HepG2 (cell line): ENCODE results near the gene PIK3CD. TPM values are rescaled to one million over a fixed set of nuclear protein-coding genes. Genes with fewer than 3 reads are reported as not detected.

Source experiments
- DNMT3B ChIP-seq: conservative IDR thresholded peaks from 2 replicates; pipeline ENCODE4 v1.6.1; 2016; ENCODE audit warnings: missing biosample characterization, control low read depth
- GFI1 ChIP-seq: sonication (generic); formaldehyde crosslinking; IDR thresholded peaks from 2 replicates; pipeline ENCODE4 v1.5.0; 2020; ENCODE audit warnings: missing genetic modification reagents, mild to moderate bottlenecking, borderline replicate concordance
- IKZF4 ChIP-seq: sonication (generic); formaldehyde crosslinking; IDR thresholded peaks from 2 replicates; pipeline ENCODE4 v1.5.1; 2020; ENCODE audit warnings: borderline replicate concordance, mild to moderate bottlenecking, low read depth, missing genetic modification reagents; ENCODE audit errors: not compliant biosample characterization
- JUND ChIP-seq: sonication (generic); formaldehyde crosslinking; IDR thresholded peaks from 2 replicates; pipeline ENCODE4 v1.8.0; 2022; ENCODE audit warnings: mild to moderate bottlenecking, missing genetic modification reagents
- NCOA2 ChIP-seq: sonication (generic); formaldehyde crosslinking; IDR thresholded peaks from 2 replicates; pipeline ENCODE4 v1.8.0; 2022; ENCODE audit warnings: inconsistent platforms
- POLR2AphosphoS5 ChIP-seq: IDR thresholded peaks from 2 replicates; pipeline ENCODE4 v1.6.1; 2012; ENCODE audit warnings: low read depth, low read length
- SMYD3 ChIP-seq: sonication (generic); formaldehyde crosslinking; IDR thresholded peaks from 2 replicates; pipeline ENCODE4 v1.8.1; 2023; ENCODE audit warnings: mild to moderate bottlenecking, missing genetic modification reagents
- SOX13 ChIP-seq, 3 experiments: fragments of 450-650 bp in 1 of 3; sonication (generic) in 1 of 3; formaldehyde crosslinking in 1 of 3; IDR thresholded peaks in 2 of 3; conservative IDR thresholded peaks in 1 of 3; 2 replicates each; pipeline versions ENCODE4 v1.5.0 to v1.6.1; 2016 to 2020; ENCODE audit warnings: antibody characterized with exemption in 1 of 3, mild to moderate bottlenecking in 1 of 3, missing compliant biosample characterization in 1 of 3, missing genetic modification reagents in 1 of 3, moderate library complexity in 1 of 3
- SRSF4 ChIP-seq: fragments of 200-400 bp; formaldehyde crosslinking; IDR thresholded peaks from one replicate; pipeline ENCODE4 v1.6.1; 2018; ENCODE audit warnings: mild to moderate bottlenecking, low read depth, low read length, moderate library complexity; ENCODE audit not compliant: poor library complexity, severe bottlenecking
- ZBTB10 ChIP-seq: sonication (generic); formaldehyde crosslinking; IDR thresholded peaks from 2 replicates; pipeline ENCODE4 v1.4.0; 2020; ENCODE audit warnings: missing genetic modification reagents, borderline replicate concordance
- ZHX2 ChIP-seq, 2 experiments: sonication (generic) in 1 of 2; formaldehyde crosslinking in 1 of 2; IDR thresholded peaks; 2 replicates each; pipeline versions ENCODE4 v1.6.1 to v1.9.0; 2014 to 2022; ENCODE audit warnings: antibody characterized with exemption in 1 of 2, borderline replicate concordance in 1 of 2, inconsistent platforms in 1 of 2, low read depth in 1 of 2, missing genetic modification reagents in 1 of 2
- ZIK1 ChIP-seq: sonication (generic); formaldehyde crosslinking; IDR thresholded peaks from 2 replicates; pipeline ENCODE4 v1.5.0; 2020; ENCODE audit warnings: mild to moderate bottlenecking, low read depth, missing genetic modification reagents, borderline replicate concordance
- ZKSCAN8 ChIP-seq: IDR thresholded peaks from 2 replicates; pipeline ENCODE4 v1.6.1; 2016; ENCODE audit warnings: borderline replicate concordance, missing genetic modification reagents, missing compliant biosample characterization
- ZNF503 ChIP-seq: sonication (generic); formaldehyde crosslinking; IDR thresholded peaks from 2 replicates; pipeline ENCODE4 v1.4.0; 2020; ENCODE audit warnings: missing genetic modification reagents
- polyA plus RNA-seq, 8 experiments: library from polyadenylated mRNA; depleted of rRNA in 3 of 8; stranded (reverse) in 7 of 8; unstranded in 1 of 8; fragments of >200 nt; fragmentation: Illumina TruSeq in 4 of 8; extraction: Trizol in 4 of 8; gene quantifications; 2 replicates each; pipeline versions ENCODE4 v1.2.1 to v1.2.3, GENCODE V29; 2011 to 2016; ENCODE audit warnings: low read depth in 4 of 8, missing spikeins in 1 of 8, mixed read lengths in 1 of 8; ENCODE audit not compliant: insufficient read depth in 1 of 8
- total RNA-seq, 5 experiments: library from RNA; depleted of rRNA; stranded (reverse); fragments of >200 nt; fragmentation: Illumina TruSeq; extraction: Trizol; gene quantifications; 2 replicates each; pipeline ENCODE4 v1.2.3, GENCODE V29; 2016; ENCODE audit warnings: low read depth in 1 of 5

PIK3CD gene
- total and polyA plus RNA-seq, 2 of the 13 experiments (the other 11 are each of a cell fraction or from before 2014, with no cell fraction given) = 7.1 to 10.0 TPM

- TF ChIP-seq ZIK1 (CRISPR knock-in tag) = 0 out of 2 replicates have a peak, but pooled peaks have one; percentile 26
- TF ChIP-seq ZBTB10 = peak; percentile 27; the same call in 1 of the 2 replicates
- TF ChIP-seq SRSF4 = no peak
- TF ChIP-seq IKZF4 (CRISPR knock-in tag) = no peak
- TF ChIP-seq NCOA2 (CRISPR knock-in tag) = no peak
- TF ChIP-seq JUND (CRISPR knock-in tag) = 0 out of 2 replicates have a peak, but pooled peaks have one; percentile 24
- no peak for TF ChIP-seq DNMT3B
- TF ChIP-seq SOX13 (IDR thresholded peaks at IDR 0.05) = no peak
- no peak for TF ChIP-seq SOX13 (CRISPR knock-in tag; conservative IDR thresholded peaks at IDR 0.05 in 1 of 2, IDR thresholded peaks at IDR 0.05 in 1 of 2)
- no peak for TF ChIP-seq ZNF503 (CRISPR knock-in tag)
- TF ChIP-seq SMYD3 = no peak
- no peak for TF ChIP-seq ZKSCAN8 (CRISPR knock-in tag)
- TF ChIP-seq GFI1 = no peak
- peak; percentile 43 for TF ChIP-seq POLR2AphosphoS5
- no peak for TF ChIP-seq ZHX2 (IDR thresholded peaks at IDR 0.05; ENCODE audit: low read depth)
- no peak for TF ChIP-seq ZHX2 (CRISPR knock-in tag; IDR thresholded peaks at IDR 0.05; ENCODE audit: borderline replicate concordance)
These were observed 35.8 kb downstream of the PIK3CD start (continued) for GRCh38 chr1:9687120-9687873.
